Activated CD8-positive, alpha-beta memory T cell treated with anti-CD3 and anti-CD28 coated beads for 1 hour (primary cell): ENCODE data around the gene ASCC1.

ENCODE experiments used
- DNase-seq, 2 donors: peaks; one replicate each; pipeline ENCODE4 v3.0.0-alpha.2; 2020; ENCODE audit warnings: low read depth in 1 of 2; ENCODE audit errors: extremely low read depth in 1 of 2

ASCC1 gene, protein sequence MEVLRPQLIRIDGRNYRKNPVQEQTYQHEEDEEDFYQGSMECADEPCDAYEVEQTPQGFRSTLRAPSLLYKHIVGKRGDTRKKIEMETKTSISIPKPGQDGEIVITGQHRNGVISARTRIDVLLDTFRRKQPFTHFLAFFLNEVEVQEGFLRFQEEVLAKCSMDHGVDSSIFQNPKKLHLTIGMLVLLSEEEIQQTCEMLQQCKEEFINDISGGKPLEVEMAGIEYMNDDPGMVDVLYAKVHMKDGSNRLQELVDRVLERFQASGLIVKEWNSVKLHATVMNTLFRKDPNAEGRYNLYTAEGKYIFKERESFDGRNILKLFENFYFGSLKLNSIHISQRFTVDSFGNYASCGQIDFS

DNA sequence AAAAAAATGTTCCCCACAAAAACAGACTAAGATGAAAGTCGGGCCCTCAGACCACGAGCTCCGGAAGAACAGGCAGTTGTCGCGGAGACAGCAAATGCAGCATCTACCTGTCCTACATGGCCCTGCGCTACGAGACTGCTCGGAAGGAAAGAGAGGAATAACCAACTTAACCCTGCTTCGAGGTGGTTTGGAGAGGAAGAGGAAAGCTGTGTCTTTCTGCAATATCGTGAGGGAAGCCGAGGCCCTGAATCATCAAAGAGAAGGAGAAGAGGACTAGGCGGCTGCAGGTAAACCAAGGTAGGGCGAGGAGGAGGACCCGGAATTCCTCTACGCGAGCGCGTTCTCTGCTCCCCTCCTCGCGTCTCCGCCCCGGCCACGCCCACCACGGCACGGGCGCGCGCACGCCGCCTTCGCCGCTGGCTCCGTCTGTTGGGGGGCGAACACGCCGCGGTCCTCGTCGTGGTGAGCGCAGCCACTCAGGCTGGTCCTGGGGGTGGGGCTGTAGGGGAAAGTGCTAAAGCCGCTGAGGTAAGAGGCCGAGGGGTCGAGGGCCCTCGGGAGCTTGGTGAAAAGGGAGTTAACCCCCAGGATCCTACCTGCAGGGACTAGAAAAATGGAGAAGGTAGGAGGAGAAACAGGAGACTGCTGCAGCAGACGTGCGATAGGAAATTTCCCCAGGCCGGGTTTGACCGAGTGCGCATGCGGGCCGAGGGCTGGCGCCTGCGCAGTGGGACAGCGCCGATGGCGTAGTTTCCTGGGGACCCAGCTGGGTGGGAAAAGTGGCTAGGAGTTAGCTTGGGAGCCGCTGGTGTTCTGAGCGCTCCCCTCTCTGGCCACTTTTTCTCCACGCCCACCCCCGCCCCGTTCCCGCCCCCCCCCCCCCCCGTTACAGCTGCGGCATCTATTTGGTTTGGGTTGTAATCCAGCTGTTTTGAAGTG, at the start of gene ASCC1, which contains the start of gene ANAPC16:
TSS of gene ASCC1 (minus strand) at position 666 of the 939 bp plus-strand sequence. CDS start 2,978 bp downstream, outside the sequence.
TSS of gene ANAPC16 (plus strand) at position 402 of the 939 bp plus-strand sequence. CDS start 7,903 bp downstream, outside the sequence.
- peak; percentile 81 to 94 for DNase-seq

DNA sequence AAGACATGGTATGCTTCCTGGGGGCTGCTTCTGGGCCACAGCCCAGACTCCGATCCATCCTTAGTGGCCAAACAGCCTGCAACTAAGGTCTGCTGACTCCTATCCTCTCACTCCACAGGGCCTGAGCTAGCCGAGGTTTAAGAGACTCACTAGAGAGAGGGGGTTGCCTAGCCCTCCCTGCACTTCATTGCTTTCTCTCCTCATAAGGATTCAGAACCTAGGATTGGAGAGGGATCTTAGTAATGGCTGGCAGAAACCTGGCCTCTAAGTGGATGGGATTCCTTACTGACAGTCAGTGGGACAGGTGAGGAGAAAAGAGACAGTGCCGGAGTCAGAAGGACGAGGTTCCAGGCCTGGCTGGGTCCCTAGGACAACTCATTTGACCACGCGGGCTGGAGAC, 49.4 kb upstream of the ASCC1 start:
- DNase-seq, result no peak

DNA sequence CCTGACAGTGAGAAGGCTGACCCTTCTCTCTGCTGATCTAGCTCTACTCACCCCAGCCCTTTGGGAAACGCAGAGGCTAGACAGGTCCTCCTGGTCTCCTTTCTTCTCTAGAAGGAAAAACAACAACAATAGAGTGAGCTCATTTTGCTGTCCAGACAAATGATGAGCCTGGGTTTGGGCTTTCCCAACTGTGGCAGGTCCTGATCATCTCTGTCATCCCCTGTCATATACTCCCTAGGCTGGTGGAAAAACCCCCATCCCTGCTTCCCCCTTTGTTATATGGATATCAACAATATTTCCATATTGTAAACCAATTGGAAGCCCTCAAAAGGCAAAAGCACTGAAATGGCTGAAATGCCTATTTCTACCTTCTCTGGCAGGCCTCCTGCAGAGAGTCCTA, 48.5 kb upstream of the ASCC1 start:
- DNase-seq, result no peak

DNA sequence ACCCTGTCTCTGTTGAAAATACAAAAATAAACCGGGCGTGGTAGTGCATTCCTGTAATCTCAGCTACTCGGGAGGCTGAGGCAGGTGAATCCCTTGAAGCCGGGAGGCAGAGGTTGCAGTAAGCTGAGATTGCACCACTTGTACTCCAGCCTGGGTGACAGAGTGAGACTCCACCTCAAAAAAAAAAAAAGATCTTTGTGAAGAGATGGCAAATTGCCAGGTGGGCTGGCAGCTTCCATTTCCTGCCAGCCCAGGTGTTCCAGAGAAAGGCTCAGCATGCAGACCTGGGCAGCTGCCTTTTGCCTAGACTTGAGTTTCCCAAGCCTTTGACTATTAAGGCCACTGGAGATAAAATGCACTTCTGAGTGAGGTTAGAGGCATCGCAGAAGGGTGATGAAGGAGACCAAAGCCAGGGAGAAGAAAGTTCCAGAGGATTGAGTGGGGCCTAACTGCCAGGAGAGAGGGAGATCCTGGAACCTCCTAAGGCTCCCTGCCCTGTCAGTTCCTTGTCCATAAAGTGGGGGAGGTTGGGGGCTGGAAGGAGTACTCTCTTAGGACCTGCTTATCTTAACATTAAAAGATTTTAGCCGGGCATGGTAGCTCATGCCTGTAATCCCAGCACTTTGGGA, 47.7 kb upstream of the ASCC1 start:
- DNase-seq, result no peak

DNA sequence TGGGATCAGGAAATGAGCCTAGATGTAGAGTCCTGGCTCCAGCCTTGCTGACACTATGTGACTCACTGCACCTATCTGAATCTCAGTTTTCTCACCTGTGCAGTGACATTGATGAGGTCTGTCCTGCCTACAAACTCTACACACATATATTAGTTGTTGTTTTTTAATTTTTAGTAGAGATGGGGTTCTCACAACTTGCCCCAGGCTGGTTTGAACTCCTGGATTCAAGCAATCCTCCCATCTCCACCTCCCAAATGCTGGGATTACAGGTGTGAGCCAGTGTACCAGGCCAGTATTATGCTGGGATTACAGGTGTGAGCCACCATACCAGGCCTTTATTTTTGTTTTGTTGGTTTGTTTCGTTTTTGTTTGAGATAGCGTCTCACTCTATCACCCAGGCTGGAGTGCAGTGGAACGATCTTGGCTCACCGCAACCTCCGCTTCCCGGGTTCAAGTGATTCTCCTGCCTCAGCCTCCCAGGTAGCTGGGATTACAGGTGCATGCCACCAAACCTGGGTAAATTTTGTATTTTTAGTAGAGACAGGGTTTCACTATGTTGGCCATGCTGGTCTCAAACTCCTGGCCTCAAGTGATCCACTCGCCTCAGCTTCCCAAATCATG, 45.8 kb upstream of the ASCC1 start:
- no peak for DNase-seq

DNA sequence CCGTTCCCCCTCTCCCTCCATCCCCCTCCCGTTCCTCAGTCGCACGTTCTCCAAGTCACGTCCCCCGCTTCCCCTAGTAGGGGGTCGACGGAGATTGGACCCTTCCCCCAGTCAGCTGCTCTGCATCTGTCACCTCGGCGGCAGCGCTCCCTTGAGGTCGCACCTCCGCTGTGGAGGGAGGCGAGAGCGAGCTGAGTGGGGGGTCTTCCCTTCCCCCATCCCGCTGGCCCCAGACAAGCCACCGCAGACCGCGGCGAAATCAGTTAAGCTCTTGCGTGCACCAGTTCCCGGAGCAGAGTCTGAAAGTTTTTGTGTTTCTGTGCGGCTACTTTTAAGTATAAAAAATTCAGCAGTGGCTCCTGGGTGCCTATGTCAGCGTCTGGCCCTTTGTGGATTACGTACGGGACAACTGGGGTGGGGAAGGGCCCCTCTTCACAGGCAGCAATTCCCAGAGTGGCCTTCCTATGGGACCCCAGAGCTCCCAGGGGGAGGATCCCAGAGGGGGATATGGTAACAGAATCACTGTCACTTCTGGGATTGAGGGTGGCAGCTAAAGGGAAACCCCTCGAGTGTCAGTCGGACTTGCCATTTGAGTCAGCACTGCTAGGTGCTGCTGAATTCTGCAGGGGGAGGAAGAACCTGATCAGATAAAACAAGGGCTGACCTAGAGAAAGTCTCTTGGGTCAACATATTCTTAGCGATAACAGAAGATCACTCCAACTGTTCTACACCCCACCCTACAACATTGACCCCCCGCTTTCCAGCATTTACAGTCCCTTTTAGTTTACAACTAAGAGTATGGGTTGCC, 45.1 kb upstream of the ASCC1 start:
- no peak for DNase-seq

DNA sequence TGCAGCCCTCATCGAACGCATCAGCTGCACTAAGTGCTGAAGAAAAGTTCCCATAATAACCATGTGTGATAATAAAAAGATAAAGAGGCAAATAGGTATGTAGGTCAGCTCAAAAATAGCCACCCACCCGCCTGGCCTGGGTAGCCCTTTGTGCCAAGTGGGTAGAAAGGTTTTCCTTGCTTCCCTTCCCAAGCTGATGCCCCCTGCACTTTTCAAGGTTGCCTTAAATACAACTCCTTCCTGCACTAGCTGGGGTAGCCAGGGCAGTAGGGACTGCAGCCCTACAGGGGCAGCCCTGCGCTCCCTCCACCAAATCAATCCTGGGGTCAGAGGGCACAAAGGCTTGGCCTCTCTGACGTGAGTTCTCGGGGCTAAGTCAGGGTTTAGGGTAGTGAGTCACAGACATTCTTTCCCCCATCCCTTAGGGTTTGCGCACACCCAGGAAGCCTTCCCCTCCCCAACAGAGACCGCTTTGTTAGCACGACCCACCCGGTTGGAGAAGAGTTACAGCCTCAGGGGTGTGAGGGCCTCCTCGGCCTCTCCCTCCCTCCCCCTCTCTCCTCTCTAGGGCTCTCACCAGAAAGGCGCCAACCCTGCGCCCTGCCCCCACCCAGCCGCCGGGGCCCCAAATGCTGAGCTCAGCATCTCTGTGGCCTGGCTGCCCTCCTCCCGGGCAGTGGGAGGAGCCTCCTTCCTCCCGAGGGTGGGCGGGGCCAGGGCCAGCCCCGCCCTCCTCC, 44.3 kb upstream of the ASCC1 start:
- peak; percentile 67 to 69 for DNase-seq

DNA sequence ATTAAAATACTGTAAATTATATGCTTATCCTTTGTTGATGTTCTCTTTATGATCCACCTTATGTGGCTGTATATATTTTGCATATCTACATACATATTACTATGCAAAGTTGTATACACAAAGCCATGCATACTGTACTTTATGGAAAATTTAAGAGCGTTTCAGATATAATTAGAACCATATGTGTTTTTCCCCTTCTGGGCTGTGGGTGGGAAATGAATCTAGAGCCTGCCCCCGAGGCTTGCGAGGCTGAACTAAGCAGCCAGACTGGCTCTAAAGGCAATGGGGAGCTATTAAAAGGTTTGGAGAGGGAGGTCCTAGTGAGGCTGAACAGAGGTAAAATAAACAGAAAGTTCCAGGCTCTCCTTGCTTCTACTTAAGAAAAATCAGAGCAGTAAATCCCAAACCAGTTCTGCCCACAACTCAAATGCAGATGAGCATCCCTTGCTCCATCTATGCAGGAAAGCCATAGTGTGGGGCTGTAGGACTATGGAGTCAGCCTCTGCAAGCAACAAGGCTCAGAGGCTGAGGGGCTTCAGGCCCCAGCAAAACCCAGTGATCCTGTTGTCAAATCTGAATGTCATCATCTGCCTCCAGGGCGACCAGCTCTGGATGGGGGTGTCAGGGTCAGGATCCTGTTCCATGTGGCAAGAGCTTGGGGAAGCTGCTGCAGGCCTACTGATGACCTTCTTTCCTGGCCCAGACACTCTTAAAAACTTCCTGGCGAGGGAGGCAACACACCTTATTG, 43.6 kb upstream of the ASCC1 start:
- no peak for DNase-seq

DNA sequence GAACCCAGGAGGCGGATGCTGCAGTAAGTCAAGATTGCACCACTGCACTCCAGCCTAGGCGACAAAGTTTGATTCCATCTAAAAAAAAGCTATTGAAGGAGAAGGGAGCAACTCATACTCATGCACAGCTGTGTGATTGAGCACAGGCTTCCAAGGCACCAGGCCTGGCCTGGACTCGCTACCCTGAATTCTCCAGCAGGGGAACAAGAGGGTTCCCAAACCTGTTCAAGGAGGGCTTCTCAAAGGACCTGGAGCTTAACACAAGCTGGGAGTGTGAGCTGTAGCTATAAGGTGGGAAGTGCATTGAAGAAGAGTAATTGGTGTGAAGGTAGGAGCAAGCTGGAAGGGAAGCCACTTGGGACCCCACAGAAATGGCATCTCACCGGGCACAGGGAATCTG, 42.5 kb upstream of the ASCC1 start:
- DNase-seq, result no peak

DNA sequence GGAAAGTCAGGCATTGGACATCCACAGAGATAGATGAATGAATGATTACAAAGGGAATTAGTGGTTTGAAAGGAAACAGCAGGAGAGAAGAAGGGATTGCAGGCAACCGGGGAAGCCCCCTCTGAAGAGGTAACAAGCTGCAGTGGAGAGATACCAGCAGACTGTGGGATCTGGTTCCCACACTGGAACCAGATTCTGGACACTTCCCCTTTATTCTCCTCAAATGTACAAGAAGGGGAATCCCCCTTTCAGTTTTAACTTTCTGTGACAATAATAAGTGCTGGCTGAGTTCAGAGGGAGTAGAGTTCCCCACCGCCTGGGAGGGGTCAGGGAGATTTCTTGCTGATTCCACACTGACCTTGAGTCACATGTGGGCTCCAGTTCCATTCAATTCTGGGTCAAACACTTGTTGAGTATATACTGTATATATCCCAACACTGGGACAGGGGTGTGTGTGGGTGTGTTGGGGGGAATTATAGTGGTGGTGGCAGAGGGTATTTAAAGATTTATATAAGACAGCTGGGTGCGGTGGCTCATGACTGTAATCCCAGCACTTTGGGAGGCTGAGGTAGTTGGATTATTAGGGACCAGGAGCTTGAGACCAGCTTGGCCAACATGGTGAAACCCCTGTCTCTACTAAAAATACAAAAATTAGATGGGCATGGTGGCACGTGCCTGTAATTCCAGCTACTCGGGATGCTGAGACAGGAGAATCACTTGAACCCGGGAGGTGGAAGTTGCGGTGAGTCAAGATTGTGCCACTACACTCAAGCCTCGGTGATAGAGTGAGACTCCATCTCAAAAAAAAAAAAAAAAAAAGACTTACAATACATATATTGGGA, 41.2 kb upstream of the ASCC1 start:
- no peak for DNase-seq

DNA sequence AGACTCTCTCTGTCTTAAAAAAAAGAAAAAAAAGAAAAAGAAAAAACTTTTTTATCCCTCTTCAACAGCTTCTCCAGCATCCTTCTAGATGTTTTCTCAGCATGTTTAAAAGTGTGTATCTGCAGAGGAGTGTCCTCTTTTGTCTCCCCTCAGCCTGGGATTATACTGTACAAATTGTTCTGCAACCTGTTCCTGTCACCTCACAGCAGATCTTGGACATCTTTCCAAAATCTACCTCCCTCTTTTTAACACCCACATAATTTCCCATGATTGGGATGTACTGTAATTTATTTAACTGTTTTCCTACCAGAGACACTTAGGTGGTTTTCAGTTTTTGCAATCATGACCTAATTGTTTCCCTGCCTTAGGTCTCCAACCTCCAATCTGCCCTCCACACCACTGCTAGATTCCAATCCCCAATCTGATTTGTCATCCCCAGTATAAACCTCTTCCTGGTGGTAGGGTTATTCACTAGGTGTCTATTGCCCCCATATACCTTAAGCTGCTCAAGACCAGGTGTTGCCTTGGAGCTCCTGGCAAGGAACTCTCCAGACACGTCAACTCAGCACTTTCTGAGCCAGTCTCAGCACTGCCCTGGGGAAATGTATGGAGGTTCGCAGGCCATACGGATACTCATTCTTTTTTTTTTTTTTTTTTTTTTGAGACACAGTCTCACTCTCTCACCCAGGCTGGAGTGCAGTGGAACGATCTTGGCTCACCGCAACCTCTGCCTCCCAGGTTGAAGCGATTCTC, 40.1 kb upstream of the ASCC1 start:
- no peak for DNase-seq

DNA sequence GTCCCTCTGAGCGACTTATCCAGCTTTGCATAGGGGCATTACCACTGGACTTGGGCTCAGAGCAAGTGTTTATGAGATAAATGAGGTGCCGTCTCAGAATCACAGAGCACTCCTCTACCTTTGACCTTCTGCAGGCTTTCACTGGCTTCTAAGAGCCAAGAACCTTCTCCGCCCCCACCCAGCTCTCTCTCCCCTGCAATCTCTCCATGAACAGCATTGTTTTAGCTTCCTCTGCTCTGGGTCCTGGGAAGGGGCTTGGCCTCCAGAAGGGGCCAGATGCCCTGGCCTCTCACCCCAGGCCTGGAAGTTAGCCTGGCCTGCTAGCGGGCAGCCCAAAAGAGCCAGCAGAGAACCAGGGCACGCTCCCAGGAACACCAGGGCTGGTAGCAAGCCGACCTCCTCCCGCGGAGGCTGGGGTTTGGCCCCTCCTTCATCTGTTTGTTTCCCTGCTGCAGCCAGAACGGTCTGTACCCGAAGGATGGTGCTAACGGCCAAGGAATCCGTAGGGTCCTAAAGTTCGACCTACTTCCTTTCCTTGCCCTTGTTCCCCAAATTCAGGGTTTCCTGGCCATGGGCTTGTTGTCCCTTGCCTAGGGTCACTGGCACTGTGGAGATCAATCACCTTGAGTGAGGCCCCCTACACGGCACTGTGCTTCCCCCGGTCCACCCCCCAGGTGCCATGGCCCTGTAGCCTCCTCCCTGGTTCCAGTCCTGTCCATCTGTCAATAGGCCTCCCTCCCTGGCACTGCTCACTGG, 38.9 kb upstream of the ASCC1 start:
- DNase-seq, result no peak

DNA sequence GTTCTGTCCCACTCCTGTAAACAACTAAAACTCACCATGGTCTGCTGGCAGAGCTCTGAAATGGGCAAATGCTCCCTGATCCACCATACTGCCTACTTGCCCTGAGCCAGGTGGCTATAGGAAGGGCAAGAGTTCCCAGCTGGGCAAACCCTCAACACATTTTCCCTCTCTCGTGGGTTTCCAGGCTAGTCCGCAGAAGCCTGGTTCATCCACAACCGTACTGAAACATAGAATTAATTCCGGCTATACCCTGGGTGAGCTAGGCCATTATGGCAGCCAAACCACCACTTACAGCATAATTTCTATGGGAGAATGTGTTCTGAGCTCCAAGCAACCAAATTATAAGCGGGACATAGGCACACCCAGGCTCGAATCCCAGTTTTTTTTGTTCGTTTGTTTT, 37.5 kb upstream of the ASCC1 start:
- no peak for DNase-seq

DNA sequence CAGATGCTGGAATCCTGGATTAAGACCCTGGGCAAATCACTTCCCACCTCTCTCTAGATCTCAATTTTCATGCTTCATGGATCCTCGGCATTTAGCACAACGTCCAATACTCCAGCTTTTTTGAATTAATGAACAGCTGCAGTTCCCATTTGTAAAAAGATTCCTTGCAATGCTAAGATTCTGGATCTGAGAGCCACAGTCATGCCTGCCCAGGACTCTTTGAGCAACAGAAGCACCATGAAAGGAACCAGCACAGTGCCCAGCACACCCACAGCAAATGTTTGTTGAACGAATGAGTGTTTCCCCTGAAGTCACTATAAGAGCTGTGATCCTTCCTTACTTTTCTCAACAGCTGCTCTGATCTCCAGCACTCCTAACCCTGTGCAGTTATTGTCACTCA, 36.9 kb upstream of the ASCC1 start:
- DNase-seq, result no peak

DNA sequence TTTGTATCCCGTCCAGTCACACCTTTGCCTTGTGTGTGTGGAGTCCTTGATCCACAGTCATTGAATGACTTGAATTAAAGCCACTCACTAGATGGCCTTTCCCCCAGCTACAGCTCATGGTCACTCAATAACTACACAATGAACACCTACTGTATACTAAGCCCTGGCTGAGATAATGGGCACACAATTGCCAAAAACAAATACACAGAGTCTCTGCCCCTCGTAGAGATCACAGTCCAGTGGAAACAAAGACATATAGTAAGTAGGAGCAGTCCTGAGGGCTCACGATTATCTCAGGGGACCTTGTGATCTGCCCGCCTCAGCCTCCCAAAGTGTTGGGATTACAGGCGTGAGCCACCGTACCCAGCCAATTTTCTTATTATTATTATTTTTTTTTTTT, 35.6 kb upstream of the ASCC1 start:
- DNase-seq, result no peak

DNA sequence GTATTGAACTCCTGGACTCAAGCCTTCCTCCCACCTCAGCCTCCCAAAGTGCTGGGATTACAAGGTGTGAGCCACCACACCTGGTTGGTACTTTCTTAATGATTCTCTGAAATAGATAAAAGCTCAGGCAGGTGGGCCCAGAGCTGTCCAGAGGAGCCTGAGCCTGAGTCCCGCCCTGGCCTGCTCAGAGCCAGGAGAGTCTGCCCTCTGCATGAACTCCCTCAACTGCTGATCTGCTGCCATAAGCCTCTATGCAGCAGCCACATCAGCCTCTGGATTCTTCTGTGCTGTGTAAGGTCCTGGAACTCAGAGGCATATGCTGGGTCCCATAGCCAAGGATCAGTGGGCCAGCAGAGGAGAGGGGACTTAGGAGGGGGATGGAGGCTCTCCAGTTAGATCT, 34.6 kb upstream of the ASCC1 start:
- DNase-seq, result no peak
